Left lung (tissue), 10 donors: ENCODE data around the gene AP1M1. TPM values are rescaled to one million over a fixed set of nuclear protein-coding genes. Genes with fewer than 3 reads are reported as not detected.

Experiments used
- ATAC-seq: fragments of 200-7000 bp; cut with Tn5 transposase; one replicate; pipeline ENCODE4 v1.9.1; 2020; ENCODE audit warnings: moderate library complexity
- DNase-seq, 4 donors: peaks; one replicate each; pipeline ENCODE4 v3.0.0-alpha.2; 2013 to 2020
- H3K27ac ChIP-seq, 2 donors: fragments of 200-600 bp; sonication (generic) in 1 of 2; one replicate each; pipeline versions ENCODE4 v1.5.0 to v1.8.0; 2020 to 2021
- H3K27me3 ChIP-seq, 2 donors: fragments of 200-600 bp; sonication (generic) in 1 of 2; one replicate each; pipeline versions ENCODE4 v1.5.0 to v1.8.0; 2020 to 2021
- H3K36me3 ChIP-seq, 2 donors: fragments of 200-600 bp; sonication (generic) in 1 of 2; one replicate each; pipeline versions ENCODE4 v1.5.0 to v1.8.0; 2020 to 2021
- H3K4me1 ChIP-seq, 2 donors: fragments of 200-600 bp; one replicate each; pipeline ENCODE4 v1.8.0; 2021
- H3K4me3 ChIP-seq, 2 donors: fragments of 200-600 bp; sonication (generic) in 1 of 2; one replicate each; pipeline versions ENCODE4 v1.5.0 to v1.8.0; 2020 to 2021; ENCODE audit warnings: mild to moderate bottlenecking in 1 of 2
- H3K9me3 ChIP-seq, 2 donors: fragments of 200-600 bp; sonication (generic) in 1 of 2; one replicate each; pipeline versions ENCODE4 v1.5.0 to v1.8.0; 2020 to 2021
- CTCF ChIP-seq, 2 donors: fragments of 200-600 bp; sonication (generic) in 1 of 2; IDR thresholded peaks; one replicate each; pipeline versions ENCODE4 v1.5.0 to v1.8.0; 2021; ENCODE audit warnings: antibody characterized with exemption in 2 of 2
- intact Hi-C, 2 donors: fragments of 100-400 bp; cut with DNase I; formaldehyde crosslinking; loops; one replicate each; pipeline versions ENCODE4 v1.11.2 to v1.14.2; 2022
- polyA plus RNA-seq, 6 donors: library from polyadenylated mRNA; unstranded; fragments of 120-200 nt; gene quantifications; one replicate each; pipeline ENCODE4 v1.2.1, GENCODE V29; 2013; ENCODE audit not compliant: insufficient read length in 6 of 6
- total RNA-seq, 2 donors: library from RNA; stranded (reverse); fragmentation: NEBNext Ultra II Directional; extraction: Animal tissue kit (Norgen Biotek cat#: 25700); gene quantifications; one replicate each; pipeline ENCODE4 v1.2.1, GENCODE V29; 2021
- donor health status: DM: no; HTN: yes; CAD: no.
- donor health status: DM: no; HTN: no; CAD: no.

Gene AP1M1
- total and polyA plus RNA-seq, 8 donors: 51.2 to 73.9 (median 57.0) TPM

GRCh38 chr19:16261584-16262368 is 64.1 kb downstream of the AP1M1 start:
- no peak for TF ChIP-seq CTCF (IDR thresholded peaks at IDR 0.05)
- intact Hi-C loops: no loop called here
- peaks cover 11 to 41% of the 10 kb centered on the region in 2 donors for H3K4me1 ChIP-seq
- H3K27ac ChIP-seq: peak overlapping the region in 1 of 2 donors; percentile 13
- H3K9me3 ChIP-seq: no peaks in the 10 kb centered on the region
- ATAC-seq: peak; percentile 22
- no peaks in the 10 kb centered on the region for H3K36me3 ChIP-seq
- H3K4me3 ChIP-seq: no peak overlapping the region
- H3K27me3 ChIP-seq: peaks cover 0 to 9% of the 10 kb centered on the region in 2 donors
- no peak for DNase-seq

GRCh38 chr19:16262618-16263017 is 64.9 kb downstream of the AP1M1 start:
- Histone ChIP-seq H3K9me3 (no peaks in the 10 kb centered on the region), H3K27ac (no peak overlapping the region), H3K4me1 (peaks cover 11 to 41% of the 10 kb centered on the region in 2 donors), H3K27me3 (peaks cover 0 to 9% of the 10 kb centered on the region in 2 donors), H3K36me3 (no peaks in the 10 kb centered on the region), H3K4me3 (no peak overlapping the region)
- no peak for TF ChIP-seq CTCF (IDR thresholded peaks at IDR 0.05)
- peak; percentile 25 for ATAC-seq
- intact Hi-C loops: no loop called here
- DNase-seq: no peak

- Histone ChIP-seq H3K4me1 (peaks cover 11 to 41% of the 10 kb centered on the region in 2 donors), H3K27me3 (peaks cover 0 to 4% of the 10 kb centered on the region in 2 donors), H3K36me3 (no peaks in the 10 kb centered on the region), H3K9me3 (no peaks in the 10 kb centered on the region), H3K27ac (no peak overlapping the region), H3K4me3 (no peak overlapping the region)
- ATAC-seq (no peak), DNase-seq (peak in 1 of 4 donors; percentile 54)
- intact Hi-C loops: no loop called here
- no peak for TF ChIP-seq CTCF (IDR thresholded peaks at IDR 0.05)
These were observed 65.5 kb downstream of the AP1M1 start for GRCh38 chr19:16263141-16263761.

- no peak overlapping the region for H3K27ac ChIP-seq
- TF ChIP-seq CTCF (IDR thresholded peaks at IDR 0.05): no peak
- ATAC-seq: no peak
- no peaks in the 10 kb centered on the region for H3K36me3 ChIP-seq
- intact Hi-C loops: no loop called here
- H3K9me3 ChIP-seq: no peaks in the 10 kb centered on the region
- DNase-seq: no peak
- H3K4me1 ChIP-seq: peaks cover 11 to 26% of the 10 kb centered on the region in 2 donors
- no peaks in the 10 kb centered on the region for H3K27me3 ChIP-seq
- no peak overlapping the region for H3K4me3 ChIP-seq
These were observed 67.5 kb downstream of the AP1M1 start for GRCh38 chr19:16265205-16265604.

GRCh38 chr19:16265890-16266585 is 68.3 kb downstream of the AP1M1 start:
- H3K36me3 ChIP-seq: no peaks in the 10 kb centered on the region
- intact Hi-C loops: no loop called here
- DNase-seq: no peak

More at GRCh38 chr19:16265890-16266585, 68.3 kb downstream of the AP1M1 start:
- no peak overlapping the region for H3K4me3 ChIP-seq
- no peak overlapping the region for H3K27ac ChIP-seq
- H3K27me3 ChIP-seq: no peaks in the 10 kb centered on the region
- H3K4me1 ChIP-seq: peaks cover 11 to 26% of the 10 kb centered on the region in 2 donors
- no peak for TF ChIP-seq CTCF (IDR thresholded peaks at IDR 0.05)
- ATAC-seq: no peak
- no peaks in the 10 kb centered on the region for H3K9me3 ChIP-seq
